Measurements from ENCODE around the gene TRIM56. TPM values are rescaled to one million over a fixed set of nuclear protein-coding genes. Genes with fewer than 3 reads are reported as not detected.

Gene TRIM56
- total and polyA plus RNA-seq, 9 of the 15 experiments (the other 6 are each of a cell fraction or from before 2014, with no cell fraction given): 2.0 to 29.7 (median 11.6) TPM

DNA sequence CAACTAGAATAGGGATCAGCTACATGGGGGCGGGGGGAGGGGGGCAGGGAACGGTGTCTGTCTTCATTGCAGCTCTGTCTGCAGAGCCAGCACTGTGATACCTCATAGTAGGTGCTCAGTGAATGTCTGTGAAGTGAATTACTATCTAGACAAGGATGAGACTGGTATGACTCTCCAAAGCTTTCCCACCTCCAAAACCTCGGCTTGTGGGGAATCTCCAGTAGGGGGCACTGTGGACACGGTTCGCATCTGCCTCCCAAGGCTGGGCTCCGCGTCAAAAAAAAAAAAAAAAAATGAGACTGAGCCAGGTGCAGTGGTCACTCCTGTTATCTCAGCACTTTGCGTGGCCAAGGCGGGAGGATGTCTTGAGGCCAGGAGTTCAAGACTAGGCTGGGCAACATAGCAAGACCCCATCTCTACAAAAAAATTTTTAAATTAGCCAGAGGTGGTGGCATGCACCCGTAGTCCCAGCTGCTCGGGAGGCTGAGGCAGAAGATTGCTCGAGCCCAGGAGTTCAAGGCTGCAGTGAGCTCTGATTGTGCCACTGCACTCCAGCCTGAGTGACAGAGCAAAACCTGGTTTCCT lies 9.6 kb downstream of the TRIM56 start (continued):
- TF ChIP-seq, protein P1, sequence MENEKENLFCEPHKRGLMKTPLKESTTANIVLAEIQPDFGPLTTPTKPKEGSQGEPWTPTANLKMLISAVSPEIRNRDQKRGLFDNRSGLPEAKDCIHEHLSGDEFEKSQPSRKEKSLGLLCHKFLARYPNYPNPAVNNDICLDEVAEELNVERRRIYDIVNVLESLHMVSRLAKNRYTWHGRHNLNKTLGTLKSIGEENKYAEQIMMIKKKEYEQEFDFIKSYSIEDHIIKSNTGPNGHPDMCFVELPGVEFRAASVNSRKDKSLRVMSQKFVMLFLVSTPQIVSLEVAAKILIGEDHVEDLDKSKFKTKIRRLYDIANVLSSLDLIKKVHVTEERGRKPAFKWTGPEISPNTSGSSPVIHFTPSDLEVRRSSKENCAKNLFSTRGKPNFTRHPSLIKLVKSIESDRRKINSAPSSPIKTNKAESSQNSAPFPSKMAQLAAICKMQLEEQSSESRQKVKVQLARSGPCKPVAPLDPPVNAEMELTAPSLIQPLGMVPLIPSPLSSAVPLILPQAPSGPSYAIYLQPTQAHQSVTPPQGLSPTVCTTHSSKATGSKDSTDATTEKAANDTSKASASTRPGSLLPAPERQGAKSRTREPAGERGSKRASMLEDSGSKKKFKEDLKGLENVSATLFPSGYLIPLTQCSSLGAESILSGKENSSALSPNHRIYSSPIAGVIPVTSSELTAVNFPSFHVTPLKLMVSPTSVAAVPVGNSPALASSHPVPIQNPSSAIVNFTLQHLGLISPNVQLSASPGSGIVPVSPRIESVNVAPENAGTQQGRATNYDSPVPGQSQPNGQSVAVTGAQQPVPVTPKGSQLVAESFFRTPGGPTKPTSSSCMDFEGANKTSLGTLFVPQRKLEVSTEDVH (IDR thresholded peaks at IDR 0.05; ENCODE audit: low read depth, partially characterized antibody): peak; percentile 56
- TF ChIP-seq, protein P2, sequence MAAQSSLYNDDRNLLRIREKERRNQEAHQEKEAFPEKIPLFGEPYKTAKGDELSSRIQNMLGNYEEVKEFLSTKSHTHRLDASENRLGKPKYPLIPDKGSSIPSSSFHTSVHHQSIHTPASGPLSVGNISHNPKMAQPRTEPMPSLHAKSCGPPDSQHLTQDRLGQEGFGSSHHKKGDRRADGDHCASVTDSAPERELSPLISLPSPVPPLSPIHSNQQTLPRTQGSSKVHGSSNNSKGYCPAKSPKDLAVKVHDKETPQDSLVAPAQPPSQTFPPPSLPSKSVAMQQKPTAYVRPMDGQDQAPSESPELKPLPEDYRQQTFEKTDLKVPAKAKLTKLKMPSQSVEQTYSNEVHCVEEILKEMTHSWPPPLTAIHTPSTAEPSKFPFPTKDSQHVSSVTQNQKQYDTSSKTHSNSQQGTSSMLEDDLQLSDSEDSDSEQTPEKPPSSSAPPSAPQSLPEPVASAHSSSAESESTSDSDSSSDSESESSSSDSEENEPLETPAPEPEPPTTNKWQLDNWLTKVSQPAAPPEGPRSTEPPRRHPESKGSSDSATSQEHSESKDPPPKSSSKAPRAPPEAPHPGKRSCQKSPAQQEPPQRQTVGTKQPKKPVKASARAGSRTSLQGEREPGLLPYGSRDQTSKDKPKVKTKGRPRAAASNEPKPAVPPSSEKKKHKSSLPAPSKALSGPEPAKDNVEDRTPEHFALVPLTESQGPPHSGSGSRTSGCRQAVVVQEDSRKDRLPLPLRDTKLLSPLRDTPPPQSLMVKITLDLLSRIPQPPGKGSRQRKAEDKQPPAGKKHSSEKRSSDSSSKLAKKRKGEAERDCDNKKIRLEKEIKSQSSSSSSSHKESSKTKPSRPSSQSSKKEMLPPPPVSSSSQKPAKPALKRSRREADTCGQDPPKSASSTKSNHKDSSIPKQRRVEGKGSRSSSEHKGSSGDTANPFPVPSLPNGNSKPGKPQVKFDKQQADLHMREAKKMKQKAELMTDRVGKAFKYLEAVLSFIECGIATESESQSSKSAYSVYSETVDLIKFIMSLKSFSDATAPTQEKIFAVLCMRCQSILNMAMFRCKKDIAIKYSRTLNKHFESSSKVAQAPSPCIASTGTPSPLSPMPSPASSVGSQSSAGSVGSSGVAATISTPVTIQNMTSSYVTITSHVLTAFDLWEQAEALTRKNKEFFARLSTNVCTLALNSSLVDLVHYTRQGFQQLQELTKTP (IDR thresholded peaks at IDR 0.05; ENCODE audit: low read depth in 1 of 2, partially characterized antibody in 2 of 2): no peak
- TF ChIP-seq, protein P3, sequence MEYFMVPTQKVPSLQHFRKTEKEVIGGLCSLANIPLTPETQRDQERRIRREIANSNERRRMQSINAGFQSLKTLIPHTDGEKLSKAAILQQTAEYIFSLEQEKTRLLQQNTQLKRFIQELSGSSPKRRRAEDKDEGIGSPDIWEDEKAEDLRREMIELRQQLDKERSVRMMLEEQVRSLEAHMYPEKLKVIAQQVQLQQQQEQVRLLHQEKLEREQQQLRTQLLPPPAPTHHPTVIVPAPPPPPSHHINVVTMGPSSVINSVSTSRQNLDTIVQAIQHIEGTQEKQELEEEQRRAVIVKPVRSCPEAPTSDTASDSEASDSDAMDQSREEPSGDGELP (CRISPR knock-in tag; IDR thresholded peaks at IDR 0.05; ENCODE audit: borderline replicate concordance): peak; percentile 49; the same call in 1 of the 2 replicates
- peak; percentile 72; the same call in 1 of the 2 replicates for TF ChIP-seq HDAC2 (IDR thresholded peaks at IDR 0.05)
- peak; percentile 15 for TF ChIP-seq NEUROD1 (IDR thresholded peaks at IDR 0.05; ENCODE audit: borderline replicate concordance, low read depth, low read length, partially characterized antibody)
- TF ChIP-seq, protein P4, sequence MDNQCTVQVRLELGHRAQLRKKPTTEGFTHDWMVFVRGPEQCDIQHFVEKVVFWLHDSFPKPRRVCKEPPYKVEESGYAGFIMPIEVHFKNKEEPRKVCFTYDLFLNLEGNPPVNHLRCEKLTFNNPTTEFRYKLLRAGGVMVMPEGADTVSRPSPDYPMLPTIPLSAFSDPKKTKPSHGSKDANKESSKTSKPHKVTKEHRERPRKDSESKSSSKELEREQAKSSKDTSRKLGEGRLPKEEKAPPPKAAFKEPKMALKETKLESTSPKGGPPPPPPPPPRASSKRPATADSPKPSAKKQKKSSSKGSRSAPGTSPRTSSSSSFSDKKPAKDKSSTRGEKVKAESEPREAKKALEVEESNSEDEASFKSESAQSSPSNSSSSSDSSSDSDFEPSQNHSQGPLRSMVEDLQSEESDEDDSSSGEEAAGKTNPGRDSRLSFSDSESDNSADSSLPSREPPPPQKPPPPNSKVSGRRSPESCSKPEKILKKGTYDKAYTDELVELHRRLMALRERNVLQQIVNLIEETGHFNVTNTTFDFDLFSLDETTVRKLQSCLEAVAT (IDR thresholded peaks at IDR 0.05): peak; percentile 29 to 44; a peak in 1 of 4 replicates
- peak; percentile 66; the same call in 1 of the 2 replicates for TF ChIP-seq CREM (IDR thresholded peaks at IDR 0.05; ENCODE audit: low read depth)
- TF ChIP-seq MED1 (CRISPR knock-in tag; IDR thresholded peaks at IDR 0.05; ENCODE audit: borderline replicate concordance): no peak
- TF ChIP-seq, protein P5, sequence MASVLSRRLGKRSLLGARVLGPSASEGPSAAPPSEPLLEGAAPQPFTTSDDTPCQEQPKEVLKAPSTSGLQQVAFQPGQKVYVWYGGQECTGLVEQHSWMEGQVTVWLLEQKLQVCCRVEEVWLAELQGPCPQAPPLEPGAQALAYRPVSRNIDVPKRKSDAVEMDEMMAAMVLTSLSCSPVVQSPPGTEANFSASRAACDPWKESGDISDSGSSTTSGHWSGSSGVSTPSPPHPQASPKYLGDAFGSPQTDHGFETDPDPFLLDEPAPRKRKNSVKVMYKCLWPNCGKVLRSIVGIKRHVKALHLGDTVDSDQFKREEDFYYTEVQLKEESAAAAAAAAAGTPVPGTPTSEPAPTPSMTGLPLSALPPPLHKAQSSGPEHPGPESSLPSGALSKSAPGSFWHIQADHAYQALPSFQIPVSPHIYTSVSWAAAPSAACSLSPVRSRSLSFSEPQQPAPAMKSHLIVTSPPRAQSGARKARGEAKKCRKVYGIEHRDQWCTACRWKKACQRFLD (CRISPR knock-in tag; IDR thresholded peaks at IDR 0.05): no peak
- TF ChIP-seq NBN (IDR thresholded peaks at IDR 0.05; ENCODE audit: low read depth): peak; percentile 87
- TF ChIP-seq, protein P6, sequence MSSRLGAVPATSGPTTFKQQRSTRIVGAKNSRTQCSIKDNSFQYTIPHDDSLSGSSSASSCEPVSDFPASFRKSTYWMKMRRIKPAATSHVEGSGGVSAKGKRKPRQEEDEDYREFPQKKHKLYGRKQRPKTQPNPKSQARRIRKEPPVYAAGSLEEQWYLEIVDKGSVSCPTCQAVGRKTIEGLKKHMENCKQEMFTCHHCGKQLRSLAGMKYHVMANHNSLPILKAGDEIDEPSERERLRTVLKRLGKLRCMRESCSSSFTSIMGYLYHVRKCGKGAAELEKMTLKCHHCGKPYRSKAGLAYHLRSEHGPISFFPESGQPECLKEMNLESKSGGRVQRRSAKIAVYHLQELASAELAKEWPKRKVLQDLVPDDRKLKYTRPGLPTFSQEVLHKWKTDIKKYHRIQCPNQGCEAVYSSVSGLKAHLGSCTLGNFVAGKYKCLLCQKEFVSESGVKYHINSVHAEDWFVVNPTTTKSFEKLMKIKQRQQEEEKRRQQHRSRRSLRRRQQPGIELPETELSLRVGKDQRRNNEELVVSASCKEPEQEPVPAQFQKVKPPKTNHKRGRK (tag; IDR thresholded peaks at IDR 0.05): no peak
- TF ChIP-seq BHLHE40 (IDR thresholded peaks at IDR 0.05; ENCODE audit: low read length): 0 out of 2 replicates have a peak, but pooled peaks have one; percentile 11
- no peak for TF ChIP-seq GABPB2 (CRISPR knock-in tag; conservative IDR thresholded peaks at IDR 0.05)
- TF ChIP-seq TSC22D4 (tag; IDR thresholded peaks at IDR 0.05): no peak

Measured in K562 (cell line).